Epithelial cell of esophagus (primary cell): ENCODE results near the gene KRTAP4-3.
"Not testable (repeated sequence)": the region's sequence is repeated elsewhere in the genome, so short reads cannot be mapped to it uniquely, and the experiment has no call there.

Experiments used
- DNase-seq: peaks from one replicate; pipeline ENCODE4 v3.0.0; 2010; ENCODE audit warnings: low read depth
- H3K4me3 ChIP-seq: 2 replicates; pipeline ENCODE4 v1.5.1; 2011; ENCODE audit warnings: mild to moderate bottlenecking, low read length, control low read depth
- TF ChIP-seq, protein P1 (sequence below): IDR thresholded peaks from 2 replicates; pipeline ENCODE4 v1.5.1; 2011; ENCODE audit warnings: low read depth, mild to moderate bottlenecking, low read length, control low read depth, inconsistent platforms; ENCODE audit not compliant: insufficient read depth; ENCODE audit errors: missing control alignments

Gene KRTAP4-3

DNA sequence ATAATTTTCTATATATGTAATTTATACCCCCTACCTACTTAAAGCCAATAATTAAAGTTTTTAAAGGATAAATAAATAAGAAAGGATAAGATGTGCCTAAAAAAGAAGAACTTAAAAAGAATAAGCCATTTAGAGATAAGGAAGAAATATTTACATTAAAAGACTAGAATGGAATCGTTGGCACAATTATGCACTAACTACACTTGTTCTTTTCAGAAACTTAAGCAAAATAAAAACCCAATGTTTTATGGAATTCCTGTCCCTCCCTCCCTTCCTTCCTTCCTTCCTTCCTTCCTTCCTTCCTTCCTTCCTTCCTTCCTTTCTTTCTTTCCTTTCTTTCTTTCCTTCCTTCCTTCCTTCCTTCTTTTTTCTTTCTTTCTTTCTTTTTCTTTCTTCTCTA lies 23.2 kb downstream of the KRTAP4-3 start:
- DNase-seq, result no peak
- no peak overlapping the region for H3K4me3 ChIP-seq
- TF ChIP-seq, protein P1, sequence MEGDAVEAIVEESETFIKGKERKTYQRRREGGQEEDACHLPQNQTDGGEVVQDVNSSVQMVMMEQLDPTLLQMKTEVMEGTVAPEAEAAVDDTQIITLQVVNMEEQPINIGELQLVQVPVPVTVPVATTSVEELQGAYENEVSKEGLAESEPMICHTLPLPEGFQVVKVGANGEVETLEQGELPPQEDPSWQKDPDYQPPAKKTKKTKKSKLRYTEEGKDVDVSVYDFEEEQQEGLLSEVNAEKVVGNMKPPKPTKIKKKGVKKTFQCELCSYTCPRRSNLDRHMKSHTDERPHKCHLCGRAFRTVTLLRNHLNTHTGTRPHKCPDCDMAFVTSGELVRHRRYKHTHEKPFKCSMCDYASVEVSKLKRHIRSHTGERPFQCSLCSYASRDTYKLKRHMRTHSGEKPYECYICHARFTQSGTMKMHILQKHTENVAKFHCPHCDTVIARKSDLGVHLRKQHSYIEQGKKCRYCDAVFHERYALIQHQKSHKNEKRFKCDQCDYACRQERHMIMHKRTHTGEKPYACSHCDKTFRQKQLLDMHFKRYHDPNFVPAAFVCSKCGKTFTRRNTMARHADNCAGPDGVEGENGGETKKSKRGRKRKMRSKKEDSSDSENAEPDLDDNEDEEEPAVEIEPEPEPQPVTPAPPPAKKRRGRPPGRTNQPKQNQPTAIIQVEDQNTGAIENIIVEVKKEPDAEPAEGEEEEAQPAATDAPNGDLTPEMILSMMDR, result no peak

DNA sequence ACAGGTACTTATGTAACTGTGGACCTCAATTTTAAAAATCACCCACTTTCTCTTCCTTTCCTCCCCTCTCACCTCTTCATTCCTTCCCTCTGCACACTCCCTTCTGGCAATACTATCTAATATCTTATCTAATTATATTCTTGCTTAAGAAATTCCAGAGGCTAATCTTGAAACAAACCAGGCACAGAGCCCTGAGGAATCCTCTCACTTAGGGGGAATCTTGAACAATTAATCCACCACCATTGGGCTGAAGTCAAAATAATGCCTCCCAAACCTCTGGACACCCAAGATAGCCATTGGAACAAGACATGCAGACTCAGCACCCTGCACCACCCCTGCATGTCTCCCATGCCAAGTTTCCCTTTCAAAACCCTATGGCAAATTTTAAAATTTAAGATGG lies 26.7 kb downstream of the KRTAP4-3 start:
- H3K4me3 ChIP-seq, result no peak overlapping the region
- TF ChIP-seq, protein P1, result no peak
- no peak for DNase-seq

DNA sequence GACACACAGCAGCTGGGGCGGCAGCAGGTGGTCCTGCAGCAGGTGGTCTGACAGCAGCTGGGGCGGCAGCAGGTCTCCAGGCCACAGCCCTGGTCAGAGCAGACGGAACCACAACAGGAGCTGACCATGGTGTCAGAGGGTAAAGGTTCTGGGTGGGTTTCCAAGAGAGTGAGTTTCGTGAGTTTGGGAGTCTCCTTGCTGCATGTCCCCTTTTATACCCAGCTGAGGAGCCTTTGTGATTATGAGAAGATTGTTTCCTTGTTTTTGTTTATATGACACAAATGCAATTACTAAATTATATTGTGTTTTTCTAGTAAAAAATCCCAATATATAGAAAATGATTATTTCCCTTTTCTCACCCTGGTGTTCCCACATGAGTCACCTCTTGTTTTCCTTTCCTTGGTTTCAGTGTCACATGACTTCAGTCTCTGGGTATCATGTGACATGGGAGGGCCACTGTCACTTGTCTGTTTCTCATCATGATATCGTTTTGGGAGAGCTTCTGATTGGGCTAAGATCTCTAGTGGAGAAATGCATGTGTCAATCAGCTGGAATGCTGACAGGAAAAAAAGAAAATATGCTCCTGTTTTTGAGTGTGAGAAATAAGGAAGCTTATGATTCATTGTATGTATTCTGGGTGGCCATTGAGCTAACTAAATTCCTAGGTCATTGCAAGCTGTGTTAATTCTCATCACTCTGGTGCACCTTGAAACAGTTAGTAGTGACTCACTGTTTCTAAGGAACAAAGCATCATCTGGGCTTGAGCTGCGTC lies 27.5 kb downstream of the KRTAP4-3 start, which contains the start of gene KRTAP4-6:
TSS of gene KRTAP4-6 (minus strand) at position 185 of the 772 bp plus-strand sequence. CDS start at position 128, 57 bp downstream.
- TF ChIP-seq, protein P1, result no peak
- H3K4me3 ChIP-seq, result no peak within 1 kb of the TSS
- peak; percentile 96 for DNase-seq

DNA sequence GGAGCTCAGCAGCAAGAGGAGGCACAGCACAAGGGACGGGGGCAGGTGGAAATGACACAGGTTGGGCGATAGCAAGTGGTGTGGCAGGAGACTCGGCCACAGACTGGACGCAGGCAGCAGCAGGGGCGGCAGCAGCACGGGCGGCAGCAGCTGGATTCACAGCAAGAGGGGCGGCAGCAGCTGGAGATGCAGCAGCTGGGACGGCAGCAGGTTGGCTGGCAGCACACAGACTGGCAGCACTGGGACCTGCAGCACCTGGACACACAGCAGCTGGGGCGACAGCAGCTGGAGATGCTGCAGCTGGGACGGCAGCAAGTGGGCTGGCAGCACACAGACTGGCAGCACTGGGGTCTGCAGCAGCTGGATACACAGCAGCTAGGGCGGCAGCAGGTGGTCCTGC lies 28.2 kb downstream of the KRTAP4-3 start:
- not testable (repeated sequence) for DNase-seq, H3K4me3 ChIP-seq

DNA sequence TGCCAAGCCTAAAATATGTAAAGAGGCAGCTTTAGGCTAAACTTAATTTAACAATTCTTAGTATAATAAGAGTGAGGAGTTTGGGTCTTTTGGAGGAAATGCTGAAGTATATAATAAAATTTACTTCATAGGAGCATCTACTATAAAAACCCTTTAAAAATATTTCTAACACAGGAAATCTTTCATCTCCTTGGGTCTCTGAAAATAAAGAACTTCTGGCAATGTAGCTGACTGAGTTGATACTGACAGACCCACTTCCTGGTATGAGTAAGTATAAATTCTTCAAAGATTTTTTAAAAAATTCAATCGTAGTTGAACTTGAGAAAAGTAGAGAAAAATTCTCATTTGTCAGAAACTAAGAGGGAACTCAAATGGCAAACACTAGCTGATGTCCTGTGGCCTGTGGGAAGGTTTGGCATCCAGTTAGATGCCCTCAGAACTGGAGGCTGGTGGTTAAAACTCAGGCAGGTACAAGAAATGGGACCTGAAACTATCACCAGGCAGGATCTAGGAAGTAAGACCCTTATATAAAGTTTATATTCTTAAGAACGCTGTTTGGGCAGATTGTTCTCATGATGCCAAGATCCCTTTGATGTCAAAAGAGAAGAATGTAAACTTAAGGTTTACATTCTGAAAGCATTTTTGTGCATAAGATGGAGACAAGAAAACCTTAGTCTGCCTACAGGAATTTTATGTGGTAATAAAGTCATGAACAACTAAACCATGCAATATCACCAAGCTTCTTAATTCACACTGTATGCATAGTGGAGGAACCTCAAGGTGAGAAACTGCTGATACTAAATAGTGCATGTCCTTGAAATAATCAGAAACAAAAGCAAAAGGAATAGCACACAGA lies 33.9 kb downstream of the KRTAP4-3 start:
- peak; percentile 15 for DNase-seq
- no peak overlapping the region for H3K4me3 ChIP-seq
- TF ChIP-seq, protein P1, result no peak

DNA sequence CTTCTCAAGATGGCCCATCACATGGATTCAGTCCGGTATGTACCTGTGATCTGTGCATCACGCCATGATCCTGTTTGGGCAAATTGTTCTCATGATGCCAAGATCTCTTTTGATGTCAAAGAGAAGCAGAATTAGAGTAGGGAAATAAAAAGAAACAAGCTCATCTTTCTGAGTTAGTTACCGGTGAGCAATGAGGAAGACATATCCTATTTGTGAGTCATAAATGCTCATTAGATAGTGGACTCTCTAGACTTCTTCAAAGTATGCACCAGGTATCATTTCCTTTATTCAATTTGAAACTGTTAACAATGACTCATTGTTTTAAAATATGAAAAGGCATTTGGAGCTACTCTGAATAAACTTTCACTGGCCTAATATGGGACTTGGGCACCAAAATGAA lies 36.0 kb downstream of the KRTAP4-3 start:
- TF ChIP-seq, protein P1, result no peak
- H3K4me3 ChIP-seq, result no peak overlapping the region
- DNase-seq, result peak; percentile 83

DNA sequence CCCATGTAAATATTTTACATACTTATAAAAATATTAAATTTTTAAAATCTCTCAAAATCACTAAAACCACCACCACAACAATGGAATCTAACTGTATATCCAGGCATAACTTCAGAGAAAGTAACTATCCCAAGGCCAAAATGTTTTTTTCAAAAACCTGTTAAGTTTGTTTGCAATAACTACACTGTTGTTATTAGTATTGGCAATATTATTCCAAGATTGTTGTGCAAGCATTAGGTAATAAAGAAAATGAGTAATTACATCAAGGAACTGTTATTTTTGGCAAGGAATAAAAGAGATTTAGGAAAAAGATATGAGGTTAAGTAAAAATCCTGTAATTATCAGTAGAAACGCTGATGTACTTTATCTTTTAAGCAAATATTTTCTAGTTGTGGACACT lies 40.6 kb downstream of the KRTAP4-3 start:
- TF ChIP-seq, protein P1, result no peak
- DNase-seq, result peak; percentile 50
- H3K4me3 ChIP-seq, result no peak overlapping the region
